ENCODE measurements around the gene SUCLA2. TPM values are rescaled to one million over a fixed set of nuclear protein-coding genes. Genes with fewer than 3 reads are reported as not detected.

SUCLA2 gene
- total and polyA plus RNA-seq, 9 of the 15 experiments (the other 6 are each of a cell fraction or from before 2014, with no cell fraction given) = 23.3 to 52.9 (median 35.8) TPM

- TF ChIP-seq NCOA4 (IDR thresholded peaks at IDR 0.05; ENCODE audit: partially characterized antibody) = no peak
- no peak for TF ChIP-seq SRSF9 (IDR thresholded peaks at IDR 0.05; ENCODE audit: borderline replicate concordance, low read depth, low read length)
- TF ChIP-seq TEAD2 (tag; IDR thresholded peaks at IDR 0.05) = no peak
- no peak for TF ChIP-seq MCM7 (IDR thresholded peaks at IDR 0.05)
- no peak for TF ChIP-seq EZH2 (IDR thresholded peaks at IDR 0.05; ENCODE audit: borderline replicate concordance, low read depth, low read length)
- 0 out of 2 replicates have a peak, but pooled peaks have one; percentile 17 for TF ChIP-seq SMC3 (conservative IDR thresholded peaks at IDR 0.05; ENCODE audit: insufficient read depth, low read depth, low read length)
- TF ChIP-seq POLR2B (IDR thresholded peaks at IDR 0.05; ENCODE audit: low read depth, partially characterized antibody) = peak; percentile 96
- TF ChIP-seq, protein P1, sequence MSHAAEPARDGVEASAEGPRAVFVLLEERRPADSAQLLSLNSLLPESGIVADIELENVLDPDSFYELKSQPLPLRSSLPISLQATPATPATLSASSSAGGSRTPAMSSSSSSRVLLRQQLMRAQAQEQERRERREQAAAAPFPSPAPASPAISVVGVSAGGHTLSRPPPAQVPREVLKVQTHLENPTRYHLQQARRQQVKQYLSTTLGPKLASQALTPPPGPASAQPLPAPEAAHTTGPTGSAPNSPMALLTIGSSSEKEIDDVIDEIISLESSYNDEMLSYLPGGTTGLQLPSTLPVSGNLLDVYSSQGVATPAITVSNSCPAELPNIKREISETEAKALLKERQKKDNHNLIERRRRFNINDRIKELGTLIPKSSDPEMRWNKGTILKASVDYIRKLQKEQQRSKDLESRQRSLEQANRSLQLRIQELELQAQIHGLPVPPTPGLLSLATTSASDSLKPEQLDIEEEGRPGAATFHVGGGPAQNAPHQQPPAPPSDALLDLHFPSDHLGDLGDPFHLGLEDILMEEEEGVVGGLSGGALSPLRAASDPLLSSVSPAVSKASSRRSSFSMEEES (CRISPR knock-in tag; IDR thresholded peaks at IDR 0.05) = no peak
- no peak for TF ChIP-seq HOXB6 (CRISPR knock-in tag; IDR thresholded peaks at IDR 0.05; ENCODE audit: borderline replicate concordance)
- TF ChIP-seq SMAD2 (IDR thresholded peaks at IDR 0.05; ENCODE audit: low read depth, low read length) = no peak
- TF ChIP-seq NR4A1 (CRISPR knock-in tag; IDR thresholded peaks at IDR 0.05) = no peak
- TF ChIP-seq NR4A1 (tag; IDR thresholded peaks at IDR 0.05) = 0 out of 2 replicates have a peak, but pooled peaks have one; percentile 19
- no peak for TF ChIP-seq ZNF830 (CRISPR knock-in tag; IDR thresholded peaks at IDR 0.05)
- no peak for TF ChIP-seq ZNF41 (CRISPR knock-in tag; conservative IDR thresholded peaks at IDR 0.05)
- TF ChIP-seq KDM2B (CRISPR knock-in tag; IDR thresholded peaks at IDR 0.05) = no peak
- peak; percentile 71 for TF ChIP-seq POLR2AphosphoS5 (IDR thresholded peaks at IDR 0.05; ENCODE audit: control insufficient read depth, insufficient read depth, low read depth, low read length)
- no peak for TF ChIP-seq BRD9 (IDR thresholded peaks at IDR 0.05; ENCODE audit: low read depth, partially characterized antibody)
- TF ChIP-seq AFF1 (IDR thresholded peaks at IDR 0.05; ENCODE audit: low read depth in 1 of 2, partially characterized antibody in 2 of 2) = no peak
- no peak for TF ChIP-seq KLF13 (tag; IDR thresholded peaks at IDR 0.05; ENCODE audit: borderline replicate concordance, low read depth)
- TF ChIP-seq KLF1 (tag; IDR thresholded peaks at IDR 0.05) = no peak; the same call in 1 of the 2 replicates
Measured at GRCh38 chr13:48037346-48038173, 36.5 kb upstream of the SUCLA2 start, which contains the start of gene NUDT15 (continued).

All from K562 (cell line).